AG04449 (cell line): ENCODE measurements around the gene RDH12.

Source experiments
- CTCF ChIA-PET: fragments of 350-600 bp; formaldehyde crosslinking; extraction: SDS; loops from one replicate; lab custom pipeline; 2021; ENCODE audit warnings: antibody characterized with exemption; lab: Yijun Ruan, JAX
- POLR2A ChIA-PET: fragments of 400-600, 350-600 bp; formaldehyde crosslinking; extraction: SDS; loops from one replicate; lab custom pipeline; 2020; ENCODE audit warnings: antibody characterized with exemption, inconsistent platforms; lab: Yijun Ruan, JAX
- DNase-seq: peaks from one replicate; pipeline ENCODE4 v3.0.0-alpha.2; 2010; ENCODE audit warnings: low read depth, low spot score
- H3K4me3 ChIP-seq: 2 replicates; pipeline ENCODE4 v1.5.1; 2011; ENCODE audit warnings: low read depth, mild to moderate bottlenecking, control low read depth, low read length
- TF ChIP-seq, protein P1 (sequence below): IDR thresholded peaks from one replicate; pipeline ENCODE4 v1.5.1; 2011; ENCODE audit warnings: mild to moderate bottlenecking, moderate library complexity, low read length, control low read depth, inconsistent platforms; ENCODE audit not compliant: insufficient read depth; ENCODE audit errors: missing control alignments

Gene RDH12

DNA sequence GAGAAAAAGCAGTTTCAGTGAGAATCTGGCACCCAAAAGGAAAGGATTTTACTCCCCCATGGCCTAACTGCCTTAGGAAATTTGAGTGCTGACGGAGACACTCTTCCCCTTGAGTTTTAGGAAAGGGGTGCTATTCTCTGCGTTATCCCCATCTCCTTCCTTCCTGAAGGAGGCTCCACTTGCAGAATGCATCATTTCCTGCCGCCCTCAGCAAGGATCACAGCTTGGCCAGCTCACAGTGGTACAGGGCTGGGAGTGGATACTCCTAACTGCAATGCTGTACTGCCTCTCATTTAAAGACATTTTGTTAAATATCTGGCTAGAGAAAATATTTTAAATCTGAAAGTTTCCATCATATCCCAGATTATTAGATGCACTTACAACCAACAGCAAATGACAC lies 33.0 kb downstream of the RDH12 start:
- TF ChIP-seq, protein P1, sequence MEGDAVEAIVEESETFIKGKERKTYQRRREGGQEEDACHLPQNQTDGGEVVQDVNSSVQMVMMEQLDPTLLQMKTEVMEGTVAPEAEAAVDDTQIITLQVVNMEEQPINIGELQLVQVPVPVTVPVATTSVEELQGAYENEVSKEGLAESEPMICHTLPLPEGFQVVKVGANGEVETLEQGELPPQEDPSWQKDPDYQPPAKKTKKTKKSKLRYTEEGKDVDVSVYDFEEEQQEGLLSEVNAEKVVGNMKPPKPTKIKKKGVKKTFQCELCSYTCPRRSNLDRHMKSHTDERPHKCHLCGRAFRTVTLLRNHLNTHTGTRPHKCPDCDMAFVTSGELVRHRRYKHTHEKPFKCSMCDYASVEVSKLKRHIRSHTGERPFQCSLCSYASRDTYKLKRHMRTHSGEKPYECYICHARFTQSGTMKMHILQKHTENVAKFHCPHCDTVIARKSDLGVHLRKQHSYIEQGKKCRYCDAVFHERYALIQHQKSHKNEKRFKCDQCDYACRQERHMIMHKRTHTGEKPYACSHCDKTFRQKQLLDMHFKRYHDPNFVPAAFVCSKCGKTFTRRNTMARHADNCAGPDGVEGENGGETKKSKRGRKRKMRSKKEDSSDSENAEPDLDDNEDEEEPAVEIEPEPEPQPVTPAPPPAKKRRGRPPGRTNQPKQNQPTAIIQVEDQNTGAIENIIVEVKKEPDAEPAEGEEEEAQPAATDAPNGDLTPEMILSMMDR: no peak
- no peak for DNase-seq
- POLR2A ChIA-PET: no interaction called here
- no peak overlapping the region for H3K4me3 ChIP-seq
- CTCF ChIA-PET: no interaction called here

DNA sequence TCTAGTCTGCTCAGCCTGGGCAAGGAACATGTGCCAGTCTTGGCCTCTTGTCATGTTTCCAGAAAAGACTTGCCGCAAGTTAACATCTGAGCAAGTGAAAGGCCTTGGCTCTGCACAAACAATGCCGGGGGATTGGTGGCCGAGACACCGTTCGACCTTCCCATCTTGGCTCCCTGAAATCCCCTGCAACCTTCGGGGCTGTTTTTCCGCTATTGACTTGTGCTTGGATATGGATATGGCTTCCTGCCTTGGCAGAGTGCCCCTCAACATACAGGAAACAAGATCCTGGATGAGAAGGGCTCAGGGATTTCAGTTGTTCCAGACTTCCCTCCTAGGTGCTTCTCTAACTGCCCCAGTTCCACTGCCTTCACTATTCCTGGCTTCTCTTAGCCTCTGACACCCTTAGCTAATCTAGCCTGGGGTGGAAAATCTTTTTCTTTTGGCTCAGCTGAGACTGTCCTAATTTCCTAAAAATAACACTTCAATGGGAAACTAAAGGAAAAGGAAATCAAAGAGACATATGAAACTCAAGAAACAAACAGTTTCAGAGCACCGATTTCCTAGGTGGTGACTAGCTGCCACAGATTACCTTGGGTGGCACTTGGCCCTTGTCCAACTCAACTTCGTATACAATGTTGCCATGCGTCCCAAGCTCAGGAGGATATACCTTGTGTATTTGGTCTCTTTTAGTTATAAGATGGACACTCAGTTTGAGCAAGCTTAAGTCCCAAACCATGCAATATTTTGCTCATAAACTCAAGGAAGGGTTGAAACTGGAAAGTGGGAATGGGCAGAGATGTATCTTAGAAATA lies 33.9 kb downstream of the RDH12 start:
- H3K4me3 ChIP-seq: no peak overlapping the region
- no peak for DNase-seq
- CTCF ChIA-PET: interaction anchor here (0.9 kb wide), 1 partner anchor 159 kb away, joined by 3 read pairs; no protein-coding TSS in a partner anchor
- TF ChIP-seq, protein P1: no peak
- POLR2A ChIA-PET: no interaction called here

DNA sequence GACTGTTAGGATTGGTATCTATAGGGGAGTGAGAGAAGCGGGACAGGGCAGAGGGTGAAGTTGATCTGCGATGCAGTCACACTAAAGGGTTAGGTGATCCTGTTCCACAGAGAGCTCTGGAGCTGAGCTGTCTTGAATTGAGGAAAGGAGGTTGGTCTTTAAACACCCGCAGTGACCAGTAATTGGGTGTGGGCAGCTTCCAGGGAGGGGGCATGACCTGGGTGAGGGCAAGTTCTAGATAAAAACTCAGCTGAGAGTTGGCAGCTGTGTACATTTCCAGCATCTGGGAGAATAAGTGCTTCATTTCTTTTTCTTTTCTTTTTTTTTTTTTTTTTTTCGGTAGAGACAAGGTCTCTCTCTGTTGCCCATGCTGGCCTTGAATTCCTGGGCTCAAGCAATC lies 35.1 kb downstream of the RDH12 start:
- ChIA-PET CTCF (no interaction called here), POLR2A (no interaction called here)

DNA sequence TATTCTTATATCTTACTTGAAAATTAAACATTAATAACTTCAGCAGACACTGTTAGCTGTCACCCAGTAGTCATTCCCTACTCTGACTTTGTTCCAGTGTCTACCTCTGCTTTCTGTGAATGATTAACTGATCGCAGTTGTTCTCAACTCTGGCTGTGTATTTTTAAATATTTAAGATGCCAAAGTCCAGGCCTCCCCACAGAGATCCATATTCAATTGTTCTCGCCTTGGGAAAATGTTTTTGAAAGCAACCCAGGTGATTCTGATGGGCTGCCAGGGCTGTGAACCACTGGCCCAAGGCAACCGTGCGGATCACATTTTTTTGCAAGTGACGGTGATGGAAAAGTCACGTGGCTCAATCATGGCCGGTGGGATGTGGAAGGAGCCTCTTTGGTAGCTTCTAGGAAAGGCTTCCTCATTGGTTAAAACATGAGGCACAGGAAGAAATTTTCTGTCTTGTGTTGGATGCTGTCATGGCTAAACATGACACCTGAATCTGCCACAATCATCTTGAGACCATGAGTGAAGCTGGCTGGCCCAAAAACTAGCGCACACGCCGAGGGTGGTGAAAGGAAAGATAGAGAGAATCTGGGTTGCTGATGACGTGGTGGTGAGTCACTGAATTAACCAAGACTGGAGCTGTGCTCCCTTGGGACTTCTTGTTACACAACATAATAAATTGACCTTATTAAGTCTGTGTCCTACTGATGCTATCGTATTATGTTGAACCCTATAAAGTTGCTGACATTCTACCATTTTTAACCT lies 37.2 kb downstream of the RDH12 start:
- ChIA-PET CTCF (interaction anchor here (1.0 kb wide), 1 partner anchor 34 kb away, joined by 4 read pairs; no protein-coding TSS in a partner anchor), POLR2A (no interaction called here)
- no peak overlapping the region for H3K4me3 ChIP-seq
- peak; percentile 82 for DNase-seq
- TF ChIP-seq, protein P1: no peak

More for the DNA sequence above, 35.1 kb downstream of the RDH12 start:
- no peak for DNase-seq
- TF ChIP-seq, protein P1: no peak
- no peak overlapping the region for H3K4me3 ChIP-seq

DNA sequence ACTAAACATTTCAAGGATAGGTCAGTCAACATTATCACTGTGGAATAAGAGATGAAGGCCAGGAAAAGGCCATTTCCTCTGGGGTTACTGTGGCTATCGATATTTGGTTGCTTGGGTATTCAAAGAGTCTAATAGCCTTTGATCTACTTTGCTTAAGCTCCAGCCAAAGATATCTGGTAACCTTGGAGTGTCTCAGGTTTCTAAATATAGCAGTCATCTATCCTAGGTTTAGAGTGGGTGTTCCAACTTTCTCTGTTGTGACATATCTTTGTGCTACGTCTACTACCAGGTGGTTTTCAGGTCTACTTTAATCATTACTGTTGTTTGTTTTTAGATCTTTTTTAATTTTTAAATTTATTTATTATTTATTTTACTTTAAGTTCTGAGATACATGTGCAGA lies 42.4 kb downstream of the RDH12 start:
- H3K4me3 ChIP-seq: no peak overlapping the region
- TF ChIP-seq, protein P1: no peak
- ChIA-PET CTCF (no interaction called here), POLR2A (no interaction called here)
- DNase-seq: no peak

DNA sequence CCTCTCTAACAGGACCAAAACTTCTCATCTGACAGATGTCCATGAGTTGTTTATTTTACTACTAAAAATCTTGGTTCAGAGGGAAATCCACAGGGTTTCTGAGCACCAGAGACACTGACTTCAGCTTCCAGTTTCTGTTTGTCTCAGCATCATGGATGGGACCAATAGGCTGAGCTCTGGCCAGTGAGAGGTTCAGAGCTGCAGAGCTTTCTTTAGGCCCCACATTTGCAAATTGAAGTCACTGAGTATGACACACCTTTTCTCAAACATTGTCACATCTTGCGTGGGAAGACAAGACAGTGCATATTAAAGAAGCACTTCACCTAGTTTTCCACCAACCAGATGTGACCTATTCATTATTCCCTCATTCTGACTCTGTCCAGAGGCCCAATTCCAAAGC lies 45.2 kb downstream of the RDH12 start:
- POLR2A ChIA-PET: interaction anchor here (0.5 kb wide), 1 partner anchor 54 kb away, joined by 3 read pairs; no protein-coding TSS in a partner anchor
- DNase-seq: no peak

More for the DNA sequence above, 45.2 kb downstream of the RDH12 start:
- CTCF ChIA-PET: no interaction called here
- no peak overlapping the region for H3K4me3 ChIP-seq
- TF ChIP-seq, protein P1: no peak
